Measurements from ENCODE around the gene STK33. TPM values are rescaled to one million over a fixed set of nuclear protein-coding genes. Genes with fewer than 3 reads are reported as not detected.

The STK33 gene
- total RNA-seq, 1 donor from 2014 or later, result 14.9 TPM

DNA sequence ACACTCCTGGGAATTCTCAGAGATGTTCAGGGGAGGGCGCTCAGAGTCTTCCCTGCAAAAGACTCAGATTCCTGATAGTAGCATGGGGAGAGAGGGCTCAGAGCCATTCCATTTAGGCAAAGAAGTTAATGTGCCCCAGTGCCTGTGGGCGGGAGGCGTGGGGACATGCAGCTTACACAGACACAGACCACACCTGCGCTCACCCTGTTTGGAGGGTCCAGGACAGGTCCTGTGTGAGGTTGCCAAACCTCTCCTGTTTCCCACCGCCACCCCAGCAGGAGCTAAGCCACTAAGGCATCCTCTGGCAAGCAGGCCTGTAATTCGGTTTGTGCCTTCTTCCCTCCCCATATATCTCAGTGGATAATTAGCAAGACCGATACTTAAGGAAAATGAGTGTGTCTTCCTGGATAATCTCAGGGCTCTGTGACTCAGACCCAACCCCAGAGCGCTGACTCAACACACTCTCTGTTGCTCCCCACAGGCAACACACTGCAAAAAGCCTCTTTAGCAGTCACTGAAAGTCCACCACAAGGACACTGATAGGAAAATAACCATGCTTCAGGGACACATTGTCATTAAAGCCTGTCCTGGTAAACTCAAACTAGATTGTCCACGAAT is 211.5 kb downstream of the STK33 start:
- Histone ChIP-seq H3K27me3 (ENCODE audit: control insufficient read depth, insufficient read depth, low read length) (no peaks in the 10 kb centered on the region), H3K36me3 (ENCODE audit: control insufficient read depth, insufficient read depth, low read length) (no peaks in the 10 kb centered on the region), H3K4me3 (ENCODE audit: low read depth, low read length) (no peak overlapping the region)
- DNase-seq (ENCODE audit: low read depth), result peak; percentile 47
- TF ChIP-seq, protein P1, sequence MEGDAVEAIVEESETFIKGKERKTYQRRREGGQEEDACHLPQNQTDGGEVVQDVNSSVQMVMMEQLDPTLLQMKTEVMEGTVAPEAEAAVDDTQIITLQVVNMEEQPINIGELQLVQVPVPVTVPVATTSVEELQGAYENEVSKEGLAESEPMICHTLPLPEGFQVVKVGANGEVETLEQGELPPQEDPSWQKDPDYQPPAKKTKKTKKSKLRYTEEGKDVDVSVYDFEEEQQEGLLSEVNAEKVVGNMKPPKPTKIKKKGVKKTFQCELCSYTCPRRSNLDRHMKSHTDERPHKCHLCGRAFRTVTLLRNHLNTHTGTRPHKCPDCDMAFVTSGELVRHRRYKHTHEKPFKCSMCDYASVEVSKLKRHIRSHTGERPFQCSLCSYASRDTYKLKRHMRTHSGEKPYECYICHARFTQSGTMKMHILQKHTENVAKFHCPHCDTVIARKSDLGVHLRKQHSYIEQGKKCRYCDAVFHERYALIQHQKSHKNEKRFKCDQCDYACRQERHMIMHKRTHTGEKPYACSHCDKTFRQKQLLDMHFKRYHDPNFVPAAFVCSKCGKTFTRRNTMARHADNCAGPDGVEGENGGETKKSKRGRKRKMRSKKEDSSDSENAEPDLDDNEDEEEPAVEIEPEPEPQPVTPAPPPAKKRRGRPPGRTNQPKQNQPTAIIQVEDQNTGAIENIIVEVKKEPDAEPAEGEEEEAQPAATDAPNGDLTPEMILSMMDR (IDR thresholded peaks at IDR 0.05; ENCODE audit: insufficient read depth, low read length, poor library complexity, severe bottlenecking), result peak; percentile 18

DNA sequence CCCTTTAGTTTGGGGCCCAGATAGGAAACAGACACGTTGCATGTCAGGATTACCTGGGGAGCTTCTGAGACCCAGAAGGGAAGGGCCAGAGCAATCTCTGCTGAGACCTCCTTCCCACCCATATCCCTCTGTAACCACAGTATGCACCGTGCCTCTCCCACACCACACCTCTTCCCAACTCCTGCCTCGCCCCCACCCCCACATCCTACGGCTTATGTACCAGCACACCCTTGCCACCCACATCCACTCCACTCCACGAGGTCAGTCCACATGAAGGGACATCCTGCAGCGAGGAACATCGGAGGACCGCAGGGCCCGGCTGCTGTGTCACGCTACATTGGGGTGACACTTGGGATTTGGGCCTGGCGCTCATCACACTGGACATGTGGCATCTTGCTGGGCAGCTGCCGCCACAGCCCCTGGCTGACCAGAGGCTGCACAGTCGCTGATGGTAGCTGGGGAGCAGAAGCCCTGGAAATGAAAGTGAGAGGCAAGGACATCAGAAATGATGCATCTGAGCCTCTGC is 212.1 kb downstream of the STK33 start:
- TF ChIP-seq, protein P1 (IDR thresholded peaks at IDR 0.05; ENCODE audit: insufficient read depth, low read length, poor library complexity, severe bottlenecking), result no peak
- Histone ChIP-seq H3K4me3 (ENCODE audit: low read depth, low read length) (no peak overlapping the region), H3K27me3 (ENCODE audit: control insufficient read depth, insufficient read depth, low read length) (no peaks in the 10 kb centered on the region), H3K36me3 (ENCODE audit: control insufficient read depth, insufficient read depth, low read length) (no peaks in the 10 kb centered on the region)
- DNase-seq (ENCODE audit: low read depth), result no peak

DNA sequence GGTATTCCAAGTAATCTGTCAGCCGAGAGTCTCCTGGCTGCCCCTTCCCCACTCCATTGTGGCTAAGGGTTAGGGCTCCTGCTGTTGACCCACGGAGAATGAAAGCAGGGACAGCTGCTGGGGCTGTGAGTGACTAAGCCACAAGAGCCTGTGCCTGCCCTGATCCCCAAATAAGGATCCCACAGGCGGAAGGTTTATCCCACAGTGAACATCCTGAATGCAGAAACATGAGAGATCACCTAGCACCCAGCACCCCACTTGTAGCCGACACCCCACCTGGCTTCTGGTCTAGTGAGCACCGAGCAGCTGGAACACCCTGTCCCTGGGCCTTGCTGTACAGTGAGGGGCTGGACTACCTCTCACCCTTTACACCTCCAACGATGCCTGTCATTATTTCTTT is 212.7 kb downstream of the STK33 start:
- TF ChIP-seq, protein P1 (IDR thresholded peaks at IDR 0.05; ENCODE audit: insufficient read depth, low read length, poor library complexity, severe bottlenecking), result no peak
- Histone ChIP-seq H3K36me3 (ENCODE audit: control insufficient read depth, insufficient read depth, low read length) (no peaks in the 10 kb centered on the region), H3K4me3 (ENCODE audit: low read depth, low read length) (no peak overlapping the region), H3K27me3 (ENCODE audit: control insufficient read depth, insufficient read depth, low read length) (no peaks in the 10 kb centered on the region)
- DNase-seq (ENCODE audit: low read depth), result no peak

DNA sequence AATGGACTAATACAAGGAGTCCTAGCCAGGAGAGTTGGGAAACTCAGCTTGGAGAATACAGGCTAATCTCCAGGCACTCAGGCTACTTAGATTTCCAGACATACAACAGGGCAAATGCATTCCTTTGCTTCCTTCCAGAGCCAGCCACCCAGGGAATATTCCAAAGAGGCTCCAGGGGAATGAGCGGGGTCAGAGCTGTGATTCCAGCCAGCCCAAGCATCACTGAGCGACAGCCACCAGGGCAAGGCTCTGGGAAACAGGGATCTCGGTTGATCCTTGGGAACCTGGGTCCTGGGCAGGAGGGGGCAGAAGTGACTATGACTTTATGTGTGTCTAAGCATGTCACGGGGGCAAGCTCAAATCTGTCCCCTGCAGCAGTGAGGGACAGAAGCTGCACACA is 218.1 kb downstream of the STK33 start:
- no peaks in the 10 kb centered on the region for H3K27me3 ChIP-seq (ENCODE audit: control insufficient read depth, insufficient read depth, low read length)
- H3K4me3 ChIP-seq (ENCODE audit: low read depth, low read length), result no peak overlapping the region
- H3K36me3 ChIP-seq (ENCODE audit: control insufficient read depth, insufficient read depth, low read length), result no peaks in the 10 kb centered on the region
- TF ChIP-seq, protein P1 (IDR thresholded peaks at IDR 0.05; ENCODE audit: insufficient read depth, low read length, poor library complexity, severe bottlenecking), result no peak
- DNase-seq (ENCODE audit: low read depth), result no peak

DNA sequence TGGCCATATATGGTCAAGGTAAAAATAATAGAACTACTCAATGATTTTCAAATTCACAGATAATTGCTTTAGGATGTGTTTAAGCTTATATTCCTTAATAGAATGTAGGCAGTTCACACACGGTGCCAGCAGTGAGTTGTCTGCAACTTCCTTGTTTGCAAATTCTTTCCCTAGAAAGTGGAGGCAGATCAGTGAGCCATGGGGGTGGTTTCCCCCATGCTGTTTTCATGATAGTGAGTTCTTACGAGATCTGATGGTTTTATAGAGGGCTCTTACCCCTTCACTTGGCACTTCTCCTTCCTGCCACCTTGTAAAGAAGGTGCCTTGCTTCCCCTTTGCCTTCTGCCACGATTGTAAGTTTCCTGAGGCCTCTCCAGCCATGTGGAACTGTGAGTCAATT is 218.6 kb downstream of the STK33 start:
- Histone ChIP-seq H3K36me3 (ENCODE audit: control insufficient read depth, insufficient read depth, low read length) (no peaks in the 10 kb centered on the region), H3K4me3 (ENCODE audit: low read depth, low read length) (no peak overlapping the region), H3K27me3 (ENCODE audit: control insufficient read depth, insufficient read depth, low read length) (no peaks in the 10 kb centered on the region)
- no peak for DNase-seq (ENCODE audit: low read depth)
- TF ChIP-seq, protein P1 (IDR thresholded peaks at IDR 0.05; ENCODE audit: insufficient read depth, low read length, poor library complexity, severe bottlenecking), result no peak

DNA sequence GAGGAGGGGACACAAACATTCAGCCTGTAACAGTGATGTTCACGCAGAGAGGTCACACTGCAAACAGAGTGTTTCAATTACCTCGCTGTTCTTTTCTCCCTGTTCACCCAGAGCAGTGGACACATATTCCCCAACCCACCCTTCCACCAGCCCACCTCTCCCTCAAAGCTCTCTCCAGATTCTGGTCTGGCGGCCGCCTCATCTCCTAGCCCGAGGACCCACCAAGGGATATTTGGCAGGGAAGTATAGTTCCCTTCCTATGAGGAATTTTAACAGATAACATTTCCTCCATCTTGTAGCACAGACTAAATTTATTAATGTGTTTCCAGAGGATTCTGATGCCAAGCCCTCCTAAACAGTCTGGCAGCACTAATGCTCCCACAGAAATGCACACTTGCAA is 219.3 kb downstream of the STK33 start:
- DNase-seq (ENCODE audit: low read depth), result no peak
- Histone ChIP-seq H3K27me3 (ENCODE audit: control insufficient read depth, insufficient read depth, low read length) (peaks cover 1% of the 10 kb centered on the region), H3K36me3 (ENCODE audit: control insufficient read depth, insufficient read depth, low read length) (no peaks in the 10 kb centered on the region), H3K4me3 (ENCODE audit: low read depth, low read length) (no peak overlapping the region)
- TF ChIP-seq, protein P1 (IDR thresholded peaks at IDR 0.05; ENCODE audit: insufficient read depth, low read length, poor library complexity, severe bottlenecking), result no peak
